ENCODE data around the gene ATP6V1B1. TPM values are rescaled to one million over a fixed set of nuclear protein-coding genes. Genes with fewer than 3 reads are reported as not detected.

Gene ATP6V1B1
- total RNA-seq, 4 donors from 2014 or later: 1.3 to 5.8 TPM; not detected in 2

- TF ChIP-seq CTCF (IDR thresholded peaks at IDR 0.05) (no peak), POLR2A (IDR thresholded peaks at IDR 0.05) (no peak)
- Histone ChIP-seq H3K4me3 (no peak overlapping the region), H3K4me1 (peaks cover 0 to 14% (median 8%) of the 10 kb centered on the region in 4 donors), H3K36me3 (peaks cover 0 to 58% (median 0%) of the 10 kb centered on the region in 3 donors), H3K27me3 (no peaks in the 10 kb centered on the region), H3K9me3 (no peaks in the 10 kb centered on the region), H3K27ac (no peak overlapping the region)
- DNase-seq: no peak
These were observed 54.5 kb downstream of the ATP6V1B1 start for GRCh38 chr2:70990216-70990615.

- peaks cover 0 to 20% (median 8%) of the 10 kb centered on the region in 4 donors for H3K4me1 ChIP-seq
- no peak for TF ChIP-seq POLR2A (IDR thresholded peaks at IDR 0.05)
- no peak for TF ChIP-seq CTCF (IDR thresholded peaks at IDR 0.05)
- peaks cover 0 to 58% (median 0%) of the 10 kb centered on the region in 3 donors for H3K36me3 ChIP-seq
- no peak overlapping the region for H3K4me3 ChIP-seq
- no peak for DNase-seq
- no peaks in the 10 kb centered on the region for H3K27me3 ChIP-seq
- no peaks in the 10 kb centered on the region for H3K9me3 ChIP-seq
- no peak overlapping the region for H3K27ac ChIP-seq
These were observed 55.4 kb downstream of the ATP6V1B1 start for GRCh38 chr2:70991142-70991541.

GRCh38 chr2:70991742-70992141 is 56.0 kb downstream of the ATP6V1B1 start:
- peaks cover 0 to 20% (median 8%) of the 10 kb centered on the region in 4 donors for H3K4me1 ChIP-seq
- DNase-seq: no peak
- H3K9me3 ChIP-seq: no peaks in the 10 kb centered on the region
- peaks cover 0 to 54% (median 0%) of the 10 kb centered on the region in 3 donors for H3K36me3 ChIP-seq
- H3K27ac ChIP-seq: no peak overlapping the region
- no peaks in the 10 kb centered on the region for H3K27me3 ChIP-seq
- H3K4me3 ChIP-seq: no peak overlapping the region
- TF ChIP-seq CTCF (IDR thresholded peaks at IDR 0.05): no peak
- TF ChIP-seq POLR2A (IDR thresholded peaks at IDR 0.05): no peak

- no peak for TF ChIP-seq CTCF (IDR thresholded peaks at IDR 0.05)
- TF ChIP-seq POLR2A (IDR thresholded peaks at IDR 0.05): no peak
- no peaks in the 10 kb centered on the region for H3K27me3 ChIP-seq
- H3K27ac ChIP-seq: no peak overlapping the region
- H3K36me3 ChIP-seq: peaks cover 0 to 39% (median 0%) of the 10 kb centered on the region in 3 donors
- H3K4me3 ChIP-seq: peak overlapping the region; percentile 92 to 100 (median 96)
- no peak for DNase-seq
- H3K9me3 ChIP-seq: no peaks in the 10 kb centered on the region
- peaks cover 0 to 20% (median 8%) of the 10 kb centered on the region in 4 donors for H3K4me1 ChIP-seq
These were observed 57.5 kb downstream of the ATP6V1B1 start for GRCh38 chr2:70992945-70993853.

- TF ChIP-seq POLR2A (IDR thresholded peaks at IDR 0.05): no peak
- no peak for TF ChIP-seq CTCF (IDR thresholded peaks at IDR 0.05)
- Histone ChIP-seq H3K4me3 (peak overlapping the region; percentile 92 to 100 (median 96)), H3K27ac (peak overlapping the region; percentile 83 to 89 (median 84)), H3K9me3 (no peaks in the 10 kb centered on the region), H3K27me3 (no peaks in the 10 kb centered on the region), H3K36me3 (peaks cover 0 to 30% (median 0%) of the 10 kb centered on the region in 3 donors), H3K4me1 (peaks cover 0 to 20% (median 8%) of the 10 kb centered on the region in 4 donors)
- DNase-seq: peak in 2 of 3 donors; percentile 27 to 52
These were observed 58.5 kb downstream of the ATP6V1B1 start for GRCh38 chr2:70994009-70994698.
